OCI-LY1 (cell line): ENCODE measurements around the gene PCDHGA1.
A peak's percentile ranks its signal among the peaks of the same experiment; 100 is the strongest.

Source experiments
- H2AFZ ChIP-seq: fragments of 200-600 bp; sonication (generic), shearing (Covaris generic); 2 replicates; pipeline ENCODE4 v1.6.0; 2014; ENCODE audit warnings: antibody characterized with exemption, mild to moderate bottlenecking, low read length
- H3F3A ChIP-seq: fragments of 200-600 bp; sonication (generic), shearing (Covaris generic); 2 replicates; pipeline ENCODE4 v1.6.0; 2014; ENCODE audit warnings: mild to moderate bottlenecking, antibody characterized with exemption, low read length, moderate library complexity; ENCODE audit not compliant: insufficient read depth
- H3K27ac ChIP-seq: fragments of 200-600 bp; sonication (generic); 2 replicates; pipeline ENCODE4 v1.5.1; 2014; ENCODE audit warnings: low read length, mixed run types, mild to moderate bottlenecking, low read depth; ENCODE audit not compliant: poor library complexity, severe bottlenecking
- H3K27me3 ChIP-seq: fragments of 200-600 bp; sonication (generic); 2 replicates; pipeline ENCODE4 v1.6.0; 2014; ENCODE audit warnings: antibody characterized with exemption, mild to moderate bottlenecking, low read length, moderate library complexity; ENCODE audit not compliant: insufficient read depth
- H3K36me3 ChIP-seq: fragments of 200-600 bp; sonication (generic); 2 replicates; pipeline ENCODE4 v1.6.1; 2014; ENCODE audit warnings: mild to moderate bottlenecking, antibody characterized with exemption, low read length, moderate library complexity, mixed read lengths; ENCODE audit not compliant: insufficient read depth
- H3K4me1 ChIP-seq: fragments of 200-600 bp; sonication (generic); 2 replicates; pipeline ENCODE4 v1.5.1; 2014; ENCODE audit warnings: mild to moderate bottlenecking, low read length, moderate library complexity; ENCODE audit not compliant: insufficient read depth, severe bottlenecking
- H3K4me2 ChIP-seq: fragments of 200-600 bp; sonication (generic), shearing (Covaris generic); 2 replicates; pipeline ENCODE4 v1.6.1; 2014; ENCODE audit warnings: low read length
- H3K4me3 ChIP-seq: fragments of 200-600 bp; sonication (generic); 2 replicates; pipeline ENCODE4 v1.5.1; 2014; ENCODE audit warnings: low read length, low read depth, mild to moderate bottlenecking, mixed read lengths; ENCODE audit not compliant: poor library complexity, severe bottlenecking
- H3K79me2 ChIP-seq: fragments of 200-600 bp; shearing (Covaris generic); 2 replicates; pipeline ENCODE4 v1.6.1; 2016; ENCODE audit warnings: mixed run types, low read length, mixed read lengths; ENCODE audit not compliant: insufficient read depth
- H3K9ac ChIP-seq: fragments of 200-600 bp; sonication (generic), shearing (Covaris generic); 2 replicates; pipeline ENCODE4 v1.6.1; 2014; ENCODE audit warnings: mild to moderate bottlenecking, low read length, mixed read lengths
- H3K9me2 ChIP-seq: fragments of 200-600 bp; sonication (generic), shearing (Covaris generic); 2 replicates; pipeline ENCODE4 v1.6.1; 2014; ENCODE audit warnings: low read depth, mild to moderate bottlenecking, low read length, mixed read lengths
- H3K9me3 ChIP-seq: fragments of 200-600 bp; shearing (Covaris generic); 2 replicates; pipeline ENCODE4 v1.6.1; 2014; ENCODE audit warnings: low read length, mixed read lengths
- H4K20me1 ChIP-seq: fragments of 200-600 bp; sonication (generic), shearing (Covaris generic); 2 replicates; pipeline ENCODE4 v1.6.0; 2016; ENCODE audit warnings: mild to moderate bottlenecking, low read length; ENCODE audit not compliant: insufficient read depth
- EZH2 ChIP-seq: fragments of 200-600 bp; sonication (generic), shearing (Covaris generic); IDR thresholded peaks from 2 replicates; pipeline ENCODE4 v1.8.0; 2017; ENCODE audit warnings: borderline replicate concordance, mixed run types, mild to moderate bottlenecking, antibody characterized with exemption, low read length, moderate library complexity, mixed read lengths
- TF ChIP-seq, protein P1 (sequence below): fragments of 200-600 bp; sonication (generic), shearing (Covaris generic); IDR thresholded peaks from 2 replicates; pipeline ENCODE4 v1.5.1; 2017; ENCODE audit warnings: mild to moderate bottlenecking, antibody characterized with exemption, low read length, moderate library complexity, mixed read lengths

Gene PCDHGA1

DNA sequence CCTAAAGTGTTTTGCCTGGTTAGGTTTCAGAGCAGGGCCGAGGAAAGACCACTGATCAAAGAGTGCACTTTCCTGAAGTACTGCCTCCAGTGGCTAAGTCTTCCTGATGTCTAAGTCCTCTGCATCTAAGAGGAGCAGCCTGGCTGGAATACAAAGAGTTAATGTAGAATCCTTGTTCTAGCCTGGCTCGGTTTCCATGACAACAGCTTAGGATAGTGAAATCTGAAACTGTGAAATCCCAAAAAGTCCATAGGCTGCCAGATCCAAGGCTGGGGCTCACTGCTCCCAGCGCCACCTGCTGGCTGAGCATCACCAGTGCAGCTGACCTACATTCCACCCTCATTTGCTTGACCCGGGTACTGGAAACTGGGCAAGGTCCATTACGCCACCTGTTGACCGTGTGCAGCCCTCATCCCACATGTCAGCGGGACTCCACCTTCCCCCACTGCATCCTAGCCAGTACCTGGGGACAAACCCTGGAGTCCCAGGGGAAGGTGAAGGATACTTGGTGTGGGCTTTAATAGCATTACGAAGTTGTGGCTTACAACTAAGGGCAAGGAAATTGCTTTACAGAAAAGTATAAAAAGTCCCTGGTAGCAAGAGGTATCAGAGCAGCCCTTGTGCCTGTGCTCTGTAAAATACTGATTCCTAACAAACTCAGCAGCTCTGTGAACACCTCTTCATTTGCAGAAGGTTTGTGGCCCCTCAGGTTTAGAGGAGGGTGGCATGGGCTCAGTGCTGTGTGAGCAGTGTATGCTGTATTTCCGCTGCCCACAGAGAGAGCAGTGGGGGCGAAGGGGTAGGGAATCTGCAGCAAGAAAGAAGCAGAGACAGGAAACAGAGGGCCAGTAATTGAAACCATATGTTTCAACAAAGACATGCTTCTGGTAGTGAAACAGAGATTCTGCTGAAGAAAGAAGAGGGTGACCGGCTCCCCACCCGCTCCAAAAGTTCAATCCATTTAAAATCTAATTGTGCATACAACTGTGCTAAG, 194.6 kb downstream of the PCDHGA1 start:
- TF ChIP-seq EZH2 = no peak
- TF ChIP-seq, protein P1, sequence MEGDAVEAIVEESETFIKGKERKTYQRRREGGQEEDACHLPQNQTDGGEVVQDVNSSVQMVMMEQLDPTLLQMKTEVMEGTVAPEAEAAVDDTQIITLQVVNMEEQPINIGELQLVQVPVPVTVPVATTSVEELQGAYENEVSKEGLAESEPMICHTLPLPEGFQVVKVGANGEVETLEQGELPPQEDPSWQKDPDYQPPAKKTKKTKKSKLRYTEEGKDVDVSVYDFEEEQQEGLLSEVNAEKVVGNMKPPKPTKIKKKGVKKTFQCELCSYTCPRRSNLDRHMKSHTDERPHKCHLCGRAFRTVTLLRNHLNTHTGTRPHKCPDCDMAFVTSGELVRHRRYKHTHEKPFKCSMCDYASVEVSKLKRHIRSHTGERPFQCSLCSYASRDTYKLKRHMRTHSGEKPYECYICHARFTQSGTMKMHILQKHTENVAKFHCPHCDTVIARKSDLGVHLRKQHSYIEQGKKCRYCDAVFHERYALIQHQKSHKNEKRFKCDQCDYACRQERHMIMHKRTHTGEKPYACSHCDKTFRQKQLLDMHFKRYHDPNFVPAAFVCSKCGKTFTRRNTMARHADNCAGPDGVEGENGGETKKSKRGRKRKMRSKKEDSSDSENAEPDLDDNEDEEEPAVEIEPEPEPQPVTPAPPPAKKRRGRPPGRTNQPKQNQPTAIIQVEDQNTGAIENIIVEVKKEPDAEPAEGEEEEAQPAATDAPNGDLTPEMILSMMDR = peak; percentile 100
- Histone ChIP-seq H3K27me3 (no peaks in the 10 kb centered on the region), H3K9me2 (no peaks in the 10 kb centered on the region), H3K9me3 (no peaks in the 10 kb centered on the region), H3K4me2 (peak overlapping the region; percentile 48), H3K79me2 (no peaks in the 10 kb centered on the region), H3F3A (no peaks in the 10 kb centered on the region; the same call in 1 of the 2 replicates), H3K27ac (peak overlapping the region; percentile 83), H4K20me1 (no peaks in the 10 kb centered on the region), H2AFZ (no peak overlapping the region), H3K4me3 (peak overlapping the region; percentile 9), H3K4me1 (peaks cover 42% of the 10 kb centered on the region), H3K9ac (peak overlapping the region; percentile 39; the same call in 1 of the 2 replicates), H3K36me3 (peaks cover 72% of the 10 kb centered on the region)

DNA sequence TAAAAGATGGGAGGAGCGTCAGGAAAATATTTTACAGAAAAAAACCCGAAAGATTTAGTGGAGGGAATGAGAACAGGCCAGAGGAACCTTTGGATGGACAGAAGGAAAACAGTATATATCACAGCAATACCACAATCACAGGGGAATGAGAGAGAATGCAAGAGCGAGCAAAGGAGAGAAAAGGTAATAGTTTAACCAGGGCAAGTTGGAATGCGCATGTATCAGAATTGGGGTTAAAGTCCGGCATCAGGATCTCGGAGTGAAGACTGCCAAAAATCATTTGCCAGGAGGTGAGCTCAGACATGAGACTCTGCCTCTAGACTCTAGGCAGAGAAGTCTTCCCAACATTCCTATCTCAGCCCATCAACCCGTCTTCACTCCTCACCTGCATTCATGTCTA, 195.3 kb downstream of the PCDHGA1 start:
- TF ChIP-seq, protein P1 = no peak
- no peak for TF ChIP-seq EZH2
- peaks cover 65% of the 10 kb centered on the region for H3K36me3 ChIP-seq
- H3K4me3 ChIP-seq = no peak overlapping the region
- H3K4me2 ChIP-seq = peak overlapping the region; percentile 48; the same call in 1 of the 2 replicates
- no peaks in the 10 kb centered on the region for H3K79me2 ChIP-seq
- peak overlapping the region; percentile 83 for H3K27ac ChIP-seq
- H3K9me2 ChIP-seq = no peaks in the 10 kb centered on the region
- peaks cover 49% of the 10 kb centered on the region for H3K4me1 ChIP-seq
- no peaks in the 10 kb centered on the region; the same call in 1 of the 2 replicates for H3F3A ChIP-seq
- H3K9me3 ChIP-seq = no peaks in the 10 kb centered on the region
- H3K27me3 ChIP-seq = no peaks in the 10 kb centered on the region
- H2AFZ ChIP-seq = no peak overlapping the region
- H4K20me1 ChIP-seq = no peaks in the 10 kb centered on the region
- H3K9ac ChIP-seq = peak overlapping the region; percentile 39; the same call in 1 of the 2 replicates

DNA sequence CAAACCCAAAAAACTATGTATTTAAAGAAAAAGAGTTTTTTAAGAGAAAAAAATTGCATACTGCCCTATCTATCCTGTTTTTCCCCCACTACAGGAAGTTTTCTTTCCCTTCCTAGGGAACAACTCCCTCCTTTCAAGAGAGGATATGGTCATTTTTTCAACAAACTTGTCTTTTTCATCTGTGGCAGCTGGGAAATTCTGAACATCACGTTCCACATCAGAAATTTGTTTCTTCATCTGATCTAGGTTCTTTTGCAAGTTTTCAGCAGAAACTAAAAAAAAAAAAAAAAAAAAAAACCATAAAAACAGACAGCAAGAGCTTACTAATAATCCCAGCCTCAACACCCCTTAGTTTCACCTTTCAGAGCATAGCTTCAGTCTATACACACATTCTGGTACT, 197.1 kb downstream of the PCDHGA1 start:
- Histone ChIP-seq H3K36me3 (peaks cover 48% of the 10 kb centered on the region), H3K4me2 (no peak overlapping the region), H4K20me1 (no peaks in the 10 kb centered on the region), H3K4me1 (peaks cover 54% of the 10 kb centered on the region), H3K79me2 (no peaks in the 10 kb centered on the region), H3K27me3 (no peaks in the 10 kb centered on the region), H3K4me3 (no peak overlapping the region), H3K27ac (peak overlapping the region; percentile 83), H3K9me2 (no peaks in the 10 kb centered on the region), H3K9me3 (no peaks in the 10 kb centered on the region), H2AFZ (no peak overlapping the region), H3K9ac (no peak overlapping the region; the same call in 1 of the 2 replicates), H3F3A (no peaks in the 10 kb centered on the region; the same call in 1 of the 2 replicates)
- no peak for TF ChIP-seq EZH2
- TF ChIP-seq, protein P1 = no peak
